ENCODE results near the gene COX6B1.

- no peak for TF ChIP-seq CTCF (IDR thresholded peaks at IDR 0.05)
- TF ChIP-seq POLR2A (IDR thresholded peaks at IDR 0.05), result no peak
- no peak for TF ChIP-seq POLR2AphosphoS5 (IDR thresholded peaks at IDR 0.05)
These were observed 26.4 kb upstream of the COX6B1 start for GRCh38 chr19:35621708-35622107.

All from breast epithelium (tissue), 3 donors.